Prostate gland (tissue), 2 donors: ENCODE measurements around the gene SMARCB1. TPM values are rescaled to one million over a fixed set of nuclear protein-coding genes. Genes with fewer than 3 reads are reported as not detected.

Source experiments
- DNase-seq: peaks from one replicate; pipeline ENCODE4 v3.0.0-alpha.2; 2019; ENCODE audit warnings: low spot score
- H3K27ac ChIP-seq, 2 donors: fragments of 200-600 bp; sonication (generic); 2 replicates each; pipeline ENCODE4 v1.5.1; 2017 to 2019
- H3K27me3 ChIP-seq: fragments of 200-600 bp; sonication (generic); replicated peaks from 2 replicates; pipeline ENCODE4 v1.5.1; 2019; ENCODE audit not compliant: insufficient read depth
- H3K36me3 ChIP-seq, 2 donors: fragments of 200-600 bp; sonication (generic); 1 replicate in 1 of 2; 2 replicates in 1 of 2; pipeline versions ENCODE4 v1.5.1 to v1.8.1; 2017 to 2019
- H3K4me1 ChIP-seq: fragments of 200-600 bp; sonication (generic); replicated peaks from 2 replicates; pipeline ENCODE4 v1.5.1; 2019
- H3K4me3 ChIP-seq, 2 donors: fragments of 200-600 bp; sonication (generic); 2 replicates each; pipeline ENCODE4 v1.5.1; 2017 to 2019
- H3K9me3 ChIP-seq: fragments of 200-600 bp; sonication (generic); 2 replicates; pipeline ENCODE4 v1.5.1; 2017
- POLR2A ChIP-seq: fragments of 450-650 bp; IDR thresholded peaks from one replicate; pipeline ENCODE4 v1.6.1; 2016; ENCODE audit warnings: antibody characterized with exemption, mild to moderate bottlenecking
- POLR2AphosphoS5 ChIP-seq: sonication (generic); formaldehyde crosslinking; IDR thresholded peaks from one replicate; pipeline ENCODE4 v1.6.1; 2017; ENCODE audit warnings: antibody characterized with exemption
- WGBS: methylation state at CpG from one replicate; pipeline ENCODE4 v1.1.5; 2018; 5-methylcytosine and 5-hydroxymethylcytosine counted together
- intact Hi-C: fragments of 100-400 bp; cut with DNase I; formaldehyde crosslinking; loops from one replicate; pipeline ENCODE4 v1.14.2; 2022
- total RNA-seq, 2 donors: library from RNA; depleted of rRNA; stranded (reverse); fragments of >200 nt; gene quantifications; one replicate each; pipeline ENCODE4 v1.1.0, GENCODE V29; 2016
- TF ChIP-seq, protein P1 (sequence below), 4 experiments: fragments of 200-600 bp in 2 of 4; fragments of 450-650 bp in 2 of 4; sonication (generic) in 2 of 4; IDR thresholded peaks; 1 replicate in 3 of 4; 2 replicates in 1 of 4; pipeline ENCODE4 v1.5.1; 2016 to 2019; ENCODE audit warnings: antibody characterized with exemption in 4 of 4, mild to moderate bottlenecking in 2 of 4, moderate library complexity in 2 of 4

Gene SMARCB1
- total RNA-seq, 2 donors from 2014 or later = 77.2 to 136 TPM

DNA sequence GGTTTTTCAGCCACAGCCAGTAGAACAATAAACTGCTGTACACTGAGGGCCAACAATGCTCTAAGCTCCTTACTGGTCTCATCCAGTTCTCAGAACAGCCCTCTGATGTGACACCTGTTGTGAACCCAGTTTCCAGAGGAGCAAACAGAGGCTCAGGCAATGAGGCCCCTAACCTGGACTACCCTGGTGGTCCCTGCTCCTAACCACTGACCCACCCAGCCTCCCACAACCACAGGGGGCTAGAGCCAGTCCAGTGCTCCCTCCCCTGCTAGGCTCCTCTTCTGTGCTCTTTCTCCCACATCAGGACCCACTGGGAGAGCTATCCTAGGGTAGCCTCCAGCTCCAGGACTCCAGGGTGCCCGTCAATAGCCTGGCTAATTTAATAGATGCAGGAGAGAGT is 4.1 kb upstream of the SMARCB1 start:
- Histone ChIP-seq H3K27ac (no peak overlapping the region), H3K27me3 (no peaks in the 10 kb centered on the region), H3K4me3 (no peak overlapping the region), H3K9me3 (no peaks in the 10 kb centered on the region), H3K36me3 (no peaks in the 10 kb centered on the region), H3K4me1 (no peaks in the 10 kb centered on the region)
- WGBS = 100% methylated on average over 1 of the region's 1 CpG
- TF ChIP-seq POLR2AphosphoS5 (no peak), POLR2A (no peak)
- TF ChIP-seq, protein P1, sequence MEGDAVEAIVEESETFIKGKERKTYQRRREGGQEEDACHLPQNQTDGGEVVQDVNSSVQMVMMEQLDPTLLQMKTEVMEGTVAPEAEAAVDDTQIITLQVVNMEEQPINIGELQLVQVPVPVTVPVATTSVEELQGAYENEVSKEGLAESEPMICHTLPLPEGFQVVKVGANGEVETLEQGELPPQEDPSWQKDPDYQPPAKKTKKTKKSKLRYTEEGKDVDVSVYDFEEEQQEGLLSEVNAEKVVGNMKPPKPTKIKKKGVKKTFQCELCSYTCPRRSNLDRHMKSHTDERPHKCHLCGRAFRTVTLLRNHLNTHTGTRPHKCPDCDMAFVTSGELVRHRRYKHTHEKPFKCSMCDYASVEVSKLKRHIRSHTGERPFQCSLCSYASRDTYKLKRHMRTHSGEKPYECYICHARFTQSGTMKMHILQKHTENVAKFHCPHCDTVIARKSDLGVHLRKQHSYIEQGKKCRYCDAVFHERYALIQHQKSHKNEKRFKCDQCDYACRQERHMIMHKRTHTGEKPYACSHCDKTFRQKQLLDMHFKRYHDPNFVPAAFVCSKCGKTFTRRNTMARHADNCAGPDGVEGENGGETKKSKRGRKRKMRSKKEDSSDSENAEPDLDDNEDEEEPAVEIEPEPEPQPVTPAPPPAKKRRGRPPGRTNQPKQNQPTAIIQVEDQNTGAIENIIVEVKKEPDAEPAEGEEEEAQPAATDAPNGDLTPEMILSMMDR (IDR thresholded peaks at IDR 0.05) = no peak
- DNase-seq = no peak
- intact Hi-C loops = no loop called here

DNA sequence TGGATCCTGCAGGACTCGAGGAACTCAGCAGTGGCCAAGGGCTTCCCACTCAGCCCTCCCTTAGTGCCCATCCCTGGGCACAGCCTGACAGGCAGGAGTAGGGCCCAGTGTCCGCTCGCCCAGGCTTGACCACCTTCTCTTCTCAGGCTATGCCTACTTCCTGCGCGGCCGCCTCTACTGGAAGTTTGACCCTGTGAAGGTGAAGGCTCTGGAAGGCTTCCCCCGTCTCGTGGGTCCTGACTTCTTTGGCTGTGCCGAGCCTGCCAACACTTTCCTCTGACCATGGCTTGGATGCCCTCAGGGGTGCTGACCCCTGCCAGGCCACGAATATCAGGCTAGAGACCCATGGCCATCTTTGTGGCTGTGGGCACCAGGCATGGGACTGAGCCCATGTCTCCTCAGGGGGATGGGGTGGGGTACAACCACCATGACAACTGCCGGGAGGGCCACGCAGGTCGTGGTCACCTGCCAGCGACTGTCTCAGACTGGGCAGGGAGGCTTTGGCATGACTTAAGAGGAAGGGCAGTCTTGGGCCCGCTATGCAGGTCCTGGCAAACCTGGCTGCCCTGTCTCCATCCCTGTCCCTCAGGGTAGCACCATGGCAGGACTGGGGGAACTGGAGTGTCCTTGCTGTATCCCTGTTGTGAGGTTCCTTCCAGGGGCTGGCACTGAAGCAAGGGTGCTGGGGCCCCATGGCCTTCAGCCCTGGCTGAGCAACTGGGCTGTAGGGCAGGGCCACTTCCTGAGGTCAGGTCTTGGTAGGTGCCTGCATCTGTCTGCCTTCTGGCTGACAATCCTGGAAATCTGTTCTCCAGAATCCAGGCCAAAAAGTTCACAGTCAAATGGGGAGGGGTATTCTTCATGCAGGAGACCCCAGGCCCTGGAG is 3.3 kb upstream of the SMARCB1 start:
- no peak overlapping the region for H3K27ac ChIP-seq
- 79% methylated on average over 13 of the region's 15 CpGs for WGBS

DNA sequence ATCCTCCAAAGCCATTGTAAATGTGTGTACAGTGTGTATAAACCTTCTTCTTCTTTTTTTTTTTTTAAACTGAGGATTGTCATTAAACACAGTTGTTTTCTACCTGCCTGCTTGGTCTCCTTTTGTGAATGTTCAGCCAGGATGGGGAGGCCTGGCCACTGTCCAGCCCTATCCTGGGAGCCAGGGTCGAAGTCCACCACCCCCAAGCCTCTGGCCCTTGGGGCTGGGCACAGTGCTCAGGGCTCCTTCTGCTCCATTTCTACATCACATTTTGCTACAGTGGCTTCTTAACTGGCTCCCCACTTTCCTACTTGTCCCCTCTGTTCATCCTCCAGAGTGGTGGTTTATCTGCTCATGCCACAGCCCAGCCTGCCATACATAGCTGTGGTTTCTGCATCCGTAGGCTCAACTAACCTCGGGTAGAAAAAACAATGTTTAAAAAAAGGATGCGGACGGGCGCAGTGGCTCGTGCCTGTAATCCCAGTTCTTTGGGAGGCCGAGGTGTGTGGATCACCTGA is 2.5 kb upstream of the SMARCB1 start:
- 90% methylated on average over 8 of the region's 8 CpGs for WGBS
- no peak overlapping the region for H3K4me3 ChIP-seq
- H3K9me3 ChIP-seq = no peaks in the 10 kb centered on the region
- H3K36me3 ChIP-seq = no peaks in the 10 kb centered on the region
- DNase-seq = no peak
- H3K4me1 ChIP-seq = no peaks in the 10 kb centered on the region
- TF ChIP-seq, protein P1 (IDR thresholded peaks at IDR 0.05) = no peak
- TF ChIP-seq POLR2A = no peak
- TF ChIP-seq POLR2AphosphoS5 = no peak
- intact Hi-C loops = no loop called here
- H3K27ac ChIP-seq = no peak overlapping the region
- no peaks in the 10 kb centered on the region for H3K27me3 ChIP-seq

More for the DNA sequence above, 3.3 kb upstream of the SMARCB1 start:
- no peaks in the 10 kb centered on the region for H3K36me3 ChIP-seq
- no peak for TF ChIP-seq POLR2A
- TF ChIP-seq, protein P1 (IDR thresholded peaks at IDR 0.05) = no peak
- TF ChIP-seq POLR2AphosphoS5 = no peak
- no peaks in the 10 kb centered on the region for H3K27me3 ChIP-seq
- no peak overlapping the region for H3K4me3 ChIP-seq
- no peaks in the 10 kb centered on the region for H3K4me1 ChIP-seq
- no peak for DNase-seq
- H3K9me3 ChIP-seq = no peaks in the 10 kb centered on the region
- intact Hi-C loops = no loop called here

DNA sequence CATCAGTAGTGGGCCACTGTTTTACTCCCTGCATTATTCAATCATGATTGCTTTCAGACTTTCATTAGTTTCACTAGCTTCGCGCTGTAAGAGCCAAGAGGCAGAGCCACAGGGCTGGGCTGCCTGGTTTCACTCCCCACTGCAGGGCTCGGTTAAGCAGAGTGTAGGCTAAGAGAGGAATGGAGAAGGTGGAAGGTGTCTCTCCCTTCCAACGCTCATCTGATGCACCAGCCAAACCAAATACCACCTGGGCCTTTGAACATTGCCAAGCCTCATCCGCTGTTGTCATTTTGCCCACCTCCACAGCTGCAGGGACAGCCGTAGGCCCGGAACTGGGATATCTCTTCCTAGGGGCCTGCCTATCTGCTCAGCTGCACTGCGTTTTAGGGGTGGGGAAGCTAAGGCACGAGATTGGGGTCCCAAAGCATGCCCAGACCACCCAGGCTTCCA is 480 bp upstream of the SMARCB1 start:
- Histone ChIP-seq H3K9me3 (no peaks in the 10 kb centered on the region), H3K27me3 (no peaks in the 10 kb centered on the region), H3K4me3 (peak overlapping the region; percentile 95 to 97), H3K27ac (peak overlapping the region; percentile 100), H3K36me3 (no peaks in the 10 kb centered on the region), H3K4me1 (no peaks in the 10 kb centered on the region)
- intact Hi-C loops = loop anchor here (5.0 kb wide), 1 partner anchor 61 kb away; no protein-coding TSS in a partner anchor
- no peak for TF ChIP-seq POLR2AphosphoS5
- no peak for TF ChIP-seq POLR2A
- TF ChIP-seq, protein P1 (IDR thresholded peaks at IDR 0.05) = no peak
- peak; percentile 25 for DNase-seq
- 20% methylated on average over 9 of the region's 9 CpGs for WGBS

DNA sequence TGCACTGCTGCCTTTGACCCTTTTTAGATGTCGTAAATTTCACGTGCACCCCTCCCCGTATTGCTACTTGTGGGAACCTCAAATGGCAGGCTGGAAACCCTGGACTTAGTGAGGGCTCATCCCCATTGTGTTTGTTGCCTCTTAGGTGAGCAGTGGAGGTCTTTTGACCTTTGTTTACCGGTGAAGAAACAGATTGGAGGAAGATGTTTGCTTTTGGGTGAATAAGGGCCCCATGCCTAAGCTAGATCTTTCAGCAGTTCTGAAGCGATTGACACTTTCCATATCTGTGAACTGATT is 782 bp downstream of the SMARCB1 start:
- Histone ChIP-seq H3K4me1 (peaks cover 6% of the 10 kb centered on the region), H3K36me3 (no peaks in the 10 kb centered on the region), H3K4me3 (peak overlapping the region; percentile 95 to 97), H3K27me3 (no peaks in the 10 kb centered on the region), H3K27ac (peak overlapping the region; percentile 100), H3K9me3 (no peaks in the 10 kb centered on the region)
- DNase-seq = no peak
- intact Hi-C loops = loop anchor here (5.0 kb wide), 1 partner anchor 60 kb away; no protein-coding TSS in a partner anchor
- TF ChIP-seq POLR2AphosphoS5 (no peak), POLR2A (no peak)
- TF ChIP-seq, protein P1 (IDR thresholded peaks at IDR 0.05) = no peak
- WGBS = 0% methylated on average over 5 of the region's 5 CpGs
